Trophoblast cell (in vitro differentiated cells and primary cell): Measurements from ENCODE around the gene CERS6.
A peak's percentile ranks its signal among the peaks of the same experiment; 100 is the strongest.
"Not testable (repeated sequence)": the region's sequence is repeated elsewhere in the genome, so short reads cannot be mapped to it uniquely, and the experiment has no call there.

Source experiments
- DNase-seq, 2 donors: peaks; one replicate each; pipeline ENCODE4 v3.0.0-alpha.2; 2016
- H2AFZ ChIP-seq: 2 replicates; pipeline ENCODE4 v1.6.1; 2013; ENCODE audit warnings: low read length, moderate library complexity, mild to moderate bottlenecking; ENCODE audit not compliant: insufficient read depth, poor library complexity
- H2AK5ac ChIP-seq: 2 replicates; pipeline ENCODE4 v1.6.1; 2013; ENCODE audit warnings: mild to moderate bottlenecking, low read length
- H2BK120ac ChIP-seq: 2 replicates; pipeline ENCODE4 v1.6.1; 2013; ENCODE audit warnings: low read length, mild to moderate bottlenecking, moderate library complexity; ENCODE audit not compliant: insufficient read depth, poor library complexity
- H2BK12ac ChIP-seq: 2 replicates; pipeline ENCODE4 v1.6.1; 2013; ENCODE audit warnings: mild to moderate bottlenecking, low read length, moderate library complexity
- H2BK5ac ChIP-seq: 2 replicates; pipeline ENCODE4 v1.6.1; 2013; ENCODE audit warnings: low read length, low read depth, moderate library complexity, mild to moderate bottlenecking; ENCODE audit not compliant: poor library complexity
- H3K14ac ChIP-seq: 2 replicates; pipeline ENCODE4 v1.6.1; 2013; ENCODE audit warnings: mild to moderate bottlenecking, low read length
- H3K18ac ChIP-seq: 2 replicates; pipeline ENCODE4 v1.6.1; 2013; ENCODE audit warnings: mild to moderate bottlenecking, low read length
- H3K23ac ChIP-seq: 2 replicates; pipeline ENCODE4 v1.6.1; 2013; ENCODE audit warnings: low read length
- H3K27ac ChIP-seq: 2 replicates; pipeline ENCODE4 v1.5.1; 2013; ENCODE audit warnings: low read depth, mild to moderate bottlenecking, inconsistent platforms, low read length, moderate library complexity
- H3K27me3 ChIP-seq: 2 replicates; pipeline ENCODE4 v1.6.1; 2013; ENCODE audit warnings: inconsistent platforms, mild to moderate bottlenecking, low read length, moderate library complexity; ENCODE audit not compliant: insufficient read depth
- H3K36me3 ChIP-seq, 2 experiments: 1 replicate in 1 of 2; 2 replicates in 1 of 2; pipeline ENCODE4 v1.6.1; 2013; ENCODE audit warnings: low read length in 2 of 2, mild to moderate bottlenecking in 2 of 2, moderate library complexity in 1 of 2; ENCODE audit not compliant: insufficient read depth in 2 of 2, control insufficient read depth in 1 of 2
- H3K4ac ChIP-seq: 2 replicates; pipeline ENCODE4 v1.6.1; 2013; ENCODE audit warnings: low read depth, mild to moderate bottlenecking, low read length, moderate library complexity
- H3K4me1 ChIP-seq, 2 experiments: 1 replicate in 1 of 2; 2 replicates in 1 of 2; pipeline ENCODE4 v1.6.1; 2013; ENCODE audit warnings: low read length in 2 of 2, mild to moderate bottlenecking in 2 of 2, moderate library complexity in 1 of 2; ENCODE audit not compliant: insufficient read depth in 2 of 2, control insufficient read depth in 1 of 2
- H3K4me2 ChIP-seq: 2 replicates; pipeline ENCODE4 v1.6.1; 2013; ENCODE audit warnings: inconsistent platforms, mild to moderate bottlenecking, low read length, moderate library complexity
- H3K4me3 ChIP-seq: 2 replicates; pipeline ENCODE4 v1.5.1; 2013; ENCODE audit warnings: mild to moderate bottlenecking, low read depth, low read length, inconsistent platforms
- H3K79me1 ChIP-seq: one replicate; pipeline ENCODE4 v1.6.1; 2013; ENCODE audit warnings: low read length
- H3K79me2 ChIP-seq: 2 replicates; pipeline ENCODE4 v1.6.1; 2013; ENCODE audit warnings: low read length, mild to moderate bottlenecking; ENCODE audit not compliant: control insufficient read depth, insufficient read depth, poor library complexity
- H3K9ac ChIP-seq: 2 replicates; pipeline ENCODE4 v1.6.1; 2013; ENCODE audit warnings: mild to moderate bottlenecking, low read length
- H3K9me3 ChIP-seq: 2 replicates; pipeline ENCODE4 v1.6.1; 2013; ENCODE audit warnings: low read depth, mild to moderate bottlenecking, control low read depth, inconsistent platforms, low read length; ENCODE audit not compliant: insufficient read depth
- H4K12ac ChIP-seq: 2 replicates; pipeline ENCODE4 v1.6.1; 2013; ENCODE audit warnings: low read depth, mild to moderate bottlenecking, low read length, moderate library complexity
- H4K8ac ChIP-seq: 2 replicates; pipeline ENCODE4 v1.6.1; 2013; ENCODE audit warnings: low read depth, mild to moderate bottlenecking, low read length, moderate library complexity
- H4K91ac ChIP-seq: one replicate; pipeline ENCODE4 v1.6.1; 2013; ENCODE audit warnings: low read depth, mild to moderate bottlenecking, low read length, moderate library complexity
- WGBS: extraction: QIAGEN DNeasy Blood & Tissue Kit; methylation state at CpG from one replicate; pipeline ENCODE4 v1.1.7; 2013; ENCODE audit warnings: missing lambda C conversion rate; ENCODE audit not compliant: insufficient read length, insufficient coverage; ENCODE audit errors: extremely low coverage; 5-methylcytosine and 5-hydroxymethylcytosine counted together

The CERS6 gene

DNA sequence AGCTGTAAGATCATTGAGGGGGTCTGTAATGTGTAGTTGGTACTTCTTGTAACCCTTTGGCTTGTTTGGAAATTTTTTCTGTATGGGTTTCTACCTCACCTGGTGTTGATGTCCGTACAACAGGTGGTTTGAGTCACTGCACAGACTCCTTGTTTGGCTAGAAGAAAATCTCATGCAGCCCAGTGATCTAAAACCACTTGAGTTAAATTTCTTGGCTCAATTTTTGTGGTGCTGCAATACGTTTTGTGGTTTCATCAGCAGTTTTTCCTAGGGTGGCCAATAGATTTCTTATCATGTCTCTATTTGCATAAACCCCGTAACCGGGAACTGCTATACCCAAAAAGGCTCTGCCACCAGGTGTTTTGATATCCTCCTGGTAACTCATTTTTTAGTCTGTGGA lies 43.4 kb downstream of the CERS6 start:
- Histone ChIP-seq H3K4me2 (no peak overlapping the region), H4K12ac (no peak overlapping the region), H3K4me3 (no peak overlapping the region), H3K36me3 (no peaks in the 10 kb centered on the region), H3K27me3 (no peaks in the 10 kb centered on the region), H2BK5ac (no peak overlapping the region), H3K4ac (no peak overlapping the region), H3K27ac (no peak overlapping the region), H3K14ac (no peak overlapping the region), H2AK5ac (no peak overlapping the region), H3K9me3 (peaks cover 1% of the 10 kb centered on the region), H3K23ac (no peak overlapping the region), H3K9ac (no peak overlapping the region), H2BK12ac (no peak overlapping the region), H3K18ac (no peak overlapping the region), H2AFZ (no peak overlapping the region), H2BK120ac (no peak overlapping the region), H4K91ac (no peak overlapping the region), H3K79me1 (peaks cover 6% of the 10 kb centered on the region), H4K8ac (no peak overlapping the region), H3K79me2 (peaks cover 2% of the 10 kb centered on the region), H3K4me1 (peaks cover 4 to 9% of the 10 kb centered on the region in 2 experiments)
- WGBS: no CpG with 5 or more reads among the region's 4 CpGs
- DNase-seq: no peak

DNA sequence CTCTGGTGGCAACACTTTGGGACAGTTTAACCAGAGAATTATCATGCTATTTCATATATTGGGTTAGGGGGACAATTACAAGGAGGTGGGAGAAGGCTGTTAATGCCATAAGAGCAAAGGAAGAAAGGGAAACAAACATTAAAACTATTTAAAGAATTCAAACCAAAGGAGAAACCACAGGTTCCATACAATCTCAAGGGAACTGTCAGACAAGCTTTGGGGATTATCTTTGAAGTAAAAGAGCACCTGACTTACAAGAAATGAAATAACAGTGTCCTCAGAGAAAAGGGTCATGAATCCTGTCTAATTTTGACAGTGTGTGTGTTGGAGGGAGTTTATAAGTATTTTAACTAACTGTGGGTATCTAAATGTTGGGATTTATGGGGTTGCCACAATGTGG lies 44.4 kb downstream of the CERS6 start:
- Histone ChIP-seq H3K14ac (no peak overlapping the region), H3K4me1 (peaks cover 4 to 6% of the 10 kb centered on the region in 2 experiments), H4K12ac (no peak overlapping the region)

GRCh38 chr2:168501466-168502065 lies 45.5 kb downstream of the CERS6 start:
- no peak overlapping the region for H3K9ac ChIP-seq
- no peak overlapping the region for H4K91ac ChIP-seq
- H2BK120ac ChIP-seq: no peak overlapping the region
- H3K27ac ChIP-seq: no peak overlapping the region
- no peak overlapping the region for H2BK12ac ChIP-seq
- H3K79me2 ChIP-seq: peaks cover 2% of the 10 kb centered on the region
- no CpG with 5 or more reads among the region's 4 CpGs for WGBS
- no peak overlapping the region for H2AFZ ChIP-seq
- H3K14ac ChIP-seq: no peak overlapping the region
- H2BK5ac ChIP-seq: no peak overlapping the region
- no peak overlapping the region for H4K8ac ChIP-seq
- peak overlapping the region; percentile 59 for H3K18ac ChIP-seq
- no peak overlapping the region for H3K4me2 ChIP-seq
- H3K79me1 ChIP-seq: peaks cover 4% of the 10 kb centered on the region
- peak; percentile 75 to 83 for DNase-seq
- H4K12ac ChIP-seq: no peak overlapping the region
- no peak overlapping the region for H3K23ac ChIP-seq
- peaks cover 4 to 6% of the 10 kb centered on the region in 2 experiments for H3K4me1 ChIP-seq
- no peaks in the 10 kb centered on the region for H3K36me3 ChIP-seq
- no peak overlapping the region for H2AK5ac ChIP-seq
- peaks cover 1% of the 10 kb centered on the region for H3K9me3 ChIP-seq
- H3K4me3 ChIP-seq: no peak overlapping the region
- peak overlapping the region; percentile 22 for H3K4ac ChIP-seq
- H3K27me3 ChIP-seq: no peaks in the 10 kb centered on the region

More for the DNA sequence above, 44.4 kb downstream of the CERS6 start:
- H3K4me2 ChIP-seq: no peak overlapping the region
- no peak overlapping the region for H2BK5ac ChIP-seq
- peaks cover 1% of the 10 kb centered on the region for H3K9me3 ChIP-seq
- no peaks in the 10 kb centered on the region for H3K36me3 ChIP-seq
- H2BK120ac ChIP-seq: no peak overlapping the region
- no peak overlapping the region for H2AK5ac ChIP-seq
- no peak overlapping the region for H2AFZ ChIP-seq
- H3K23ac ChIP-seq: no peak overlapping the region
- no peak overlapping the region for H3K4ac ChIP-seq
- H4K8ac ChIP-seq: no peak overlapping the region
- no peak overlapping the region for H3K4me3 ChIP-seq
- no peak for DNase-seq
- no peak overlapping the region for H3K27ac ChIP-seq
- no peak overlapping the region for H4K91ac ChIP-seq
- H3K79me2 ChIP-seq: peaks cover 2% of the 10 kb centered on the region
- H3K27me3 ChIP-seq: no peaks in the 10 kb centered on the region
- no peak overlapping the region for H3K9ac ChIP-seq
- H3K79me1 ChIP-seq: peaks cover 6% of the 10 kb centered on the region
- no peak overlapping the region for H3K18ac ChIP-seq
- no peak overlapping the region for H2BK12ac ChIP-seq

DNA sequence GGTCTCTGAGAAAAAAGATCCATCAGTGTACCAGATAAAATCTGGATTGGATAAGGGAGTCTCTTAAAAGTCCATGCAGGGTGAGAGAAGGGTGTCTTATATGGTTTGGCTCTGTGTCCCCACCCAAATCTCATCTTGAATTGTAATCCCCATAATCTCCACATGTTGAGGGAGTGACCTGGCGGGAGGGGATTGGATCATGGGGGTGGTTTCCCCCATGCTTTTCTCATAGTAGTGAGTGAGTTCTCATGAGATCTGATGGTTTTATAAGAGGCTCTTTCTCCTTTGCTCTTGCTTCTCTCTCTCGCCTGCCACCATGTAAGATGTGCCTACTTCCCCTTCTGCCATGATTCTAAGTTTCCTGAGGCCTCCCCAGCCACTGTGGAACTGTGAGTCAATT lies 46.8 kb downstream of the CERS6 start:
- H3K23ac ChIP-seq, H2BK5ac ChIP-seq, H3K27ac ChIP-seq, H3K4ac ChIP-seq, H2BK120ac ChIP-seq, H4K12ac ChIP-seq, H2AK5ac ChIP-seq, DNase-seq, H3K18ac ChIP-seq, H3K9ac ChIP-seq, H3K27me3 ChIP-seq, H3K79me1 ChIP-seq, H3K4me1 ChIP-seq, H4K91ac ChIP-seq, H3K14ac ChIP-seq, H3K4me2 ChIP-seq, H3K9me3 ChIP-seq, H3K4me3 ChIP-seq, H4K8ac ChIP-seq, H3K36me3 ChIP-seq, H2AFZ ChIP-seq, H2BK12ac ChIP-seq, H3K79me2 ChIP-seq: not testable (repeated sequence)
- no CpG with 5 or more reads among the region's 2 CpGs for WGBS
